ENCODE data around the gene INTS7.

INTS7 gene

DNA sequence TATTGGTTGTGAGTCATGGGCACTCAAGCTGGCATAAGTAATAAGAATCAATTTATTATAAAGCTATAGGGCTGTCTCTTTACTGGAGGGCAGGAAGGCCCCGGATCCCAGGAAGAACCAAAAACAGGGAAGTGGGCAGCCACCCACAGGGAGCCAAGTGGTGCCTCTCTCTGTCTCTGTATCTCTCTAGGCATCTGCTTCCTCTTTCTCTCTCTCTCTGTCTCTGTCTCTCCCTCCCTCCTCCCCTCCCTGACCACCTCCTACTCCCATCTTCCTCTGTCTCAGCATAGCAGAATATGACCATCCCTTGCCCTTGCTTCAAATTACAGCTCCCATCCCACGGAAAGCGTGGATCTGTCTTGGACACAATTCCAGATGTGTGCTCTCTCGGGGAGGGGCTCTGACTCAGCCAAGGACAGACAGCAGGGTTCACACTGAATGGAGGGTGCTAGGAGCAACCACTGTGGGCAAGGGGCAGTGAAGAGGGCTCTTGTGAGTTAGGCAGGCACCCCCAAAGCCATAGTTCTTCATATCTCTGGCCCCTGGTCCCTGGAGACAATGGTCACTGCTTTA lies 124.4 kb downstream of the INTS7 start:
- TF ChIP-seq EP300 (IDR thresholded peaks at IDR 0.05; ENCODE audit: borderline replicate concordance) (no peak), CREB1 (IDR thresholded peaks at IDR 0.05; ENCODE audit: low read depth) (no peak), TEAD4 (IDR thresholded peaks at IDR 0.05) (no peak), YY1 (IDR thresholded peaks at IDR 0.05; ENCODE audit: low read depth) (no peak), RAD21 (IDR thresholded peaks at IDR 0.05; ENCODE audit: low read depth) (no peak), CEBPB (IDR thresholded peaks at IDR 0.05) (no peak), TAF1 (IDR thresholded peaks at IDR 0.05; ENCODE audit: low read depth) (no peak), NFIC (IDR thresholded peaks at IDR 0.05) (no peak), TCF12 (IDR thresholded peaks at IDR 0.05; ENCODE audit: low read depth) (no peak), FOXM1 (IDR thresholded peaks at IDR 0.05; ENCODE audit: borderline replicate concordance, low read depth) (no peak)
- TF ChIP-seq, protein P1, sequence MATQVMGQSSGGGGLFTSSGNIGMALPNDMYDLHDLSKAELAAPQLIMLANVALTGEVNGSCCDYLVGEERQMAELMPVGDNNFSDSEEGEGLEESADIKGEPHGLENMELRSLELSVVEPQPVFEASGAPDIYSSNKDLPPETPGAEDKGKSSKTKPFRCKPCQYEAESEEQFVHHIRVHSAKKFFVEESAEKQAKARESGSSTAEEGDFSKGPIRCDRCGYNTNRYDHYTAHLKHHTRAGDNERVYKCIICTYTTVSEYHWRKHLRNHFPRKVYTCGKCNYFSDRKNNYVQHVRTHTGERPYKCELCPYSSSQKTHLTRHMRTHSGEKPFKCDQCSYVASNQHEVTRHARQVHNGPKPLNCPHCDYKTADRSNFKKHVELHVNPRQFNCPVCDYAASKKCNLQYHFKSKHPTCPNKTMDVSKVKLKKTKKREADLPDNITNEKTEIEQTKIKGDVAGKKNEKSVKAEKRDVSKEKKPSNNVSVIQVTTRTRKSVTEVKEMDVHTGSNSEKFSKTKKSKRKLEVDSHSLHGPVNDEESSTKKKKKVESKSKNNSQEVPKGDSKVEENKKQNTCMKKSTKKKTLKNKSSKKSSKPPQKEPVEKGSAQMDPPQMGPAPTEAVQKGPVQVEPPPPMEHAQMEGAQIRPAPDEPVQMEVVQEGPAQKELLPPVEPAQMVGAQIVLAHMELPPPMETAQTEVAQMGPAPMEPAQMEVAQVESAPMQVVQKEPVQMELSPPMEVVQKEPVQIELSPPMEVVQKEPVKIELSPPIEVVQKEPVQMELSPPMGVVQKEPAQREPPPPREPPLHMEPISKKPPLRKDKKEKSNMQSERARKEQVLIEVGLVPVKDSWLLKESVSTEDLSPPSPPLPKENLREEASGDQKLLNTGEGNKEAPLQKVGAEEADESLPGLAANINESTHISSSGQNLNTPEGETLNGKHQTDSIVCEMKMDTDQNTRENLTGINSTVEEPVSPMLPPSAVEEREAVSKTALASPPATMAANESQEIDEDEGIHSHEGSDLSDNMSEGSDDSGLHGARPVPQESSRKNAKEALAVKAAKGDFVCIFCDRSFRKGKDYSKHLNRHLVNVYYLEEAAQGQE (IDR thresholded peaks at IDR 0.05; ENCODE audit: low read depth): no peak
- TF ChIP-seq, protein P2, sequence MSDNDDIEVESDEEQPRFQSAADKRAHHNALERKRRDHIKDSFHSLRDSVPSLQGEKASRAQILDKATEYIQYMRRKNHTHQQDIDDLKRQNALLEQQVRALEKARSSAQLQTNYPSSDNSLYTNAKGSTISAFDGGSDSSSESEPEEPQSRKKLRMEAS (IDR thresholded peaks at IDR 0.05): no peak

GRCh38 chr1:211910113-211910884 lies 125.1 kb downstream of the INTS7 start:
- TF ChIP-seq NFIC (IDR thresholded peaks at IDR 0.05) (no peak), TCF12 (IDR thresholded peaks at IDR 0.05; ENCODE audit: low read depth) (no peak), YY1 (IDR thresholded peaks at IDR 0.05; ENCODE audit: low read depth) (no peak), TAF1 (IDR thresholded peaks at IDR 0.05; ENCODE audit: low read depth) (no peak)

GRCh38 chr1:211909395-211909794 lies 126.0 kb downstream of the INTS7 start:
- TF ChIP-seq FOXM1 (IDR thresholded peaks at IDR 0.05; ENCODE audit: borderline replicate concordance, low read depth) (no peak), CREB1 (IDR thresholded peaks at IDR 0.05; ENCODE audit: low read depth) (no peak)

- TF ChIP-seq YY1 (IDR thresholded peaks at IDR 0.05; ENCODE audit: low read depth) (no peak), ZBTB7A (IDR thresholded peaks at IDR 0.05; ENCODE audit: low read depth) (no peak), EGR1 (IDR thresholded peaks at IDR 0.05) (no peak), RAD21 (IDR thresholded peaks at IDR 0.05; ENCODE audit: low read depth) (no peak), TAF1 (IDR thresholded peaks at IDR 0.05; ENCODE audit: low read depth) (no peak), EP300 (IDR thresholded peaks at IDR 0.05; ENCODE audit: borderline replicate concordance) (no peak), TCF12 (IDR thresholded peaks at IDR 0.05; ENCODE audit: low read depth) (no peak), CREB1 (IDR thresholded peaks at IDR 0.05; ENCODE audit: low read depth) (no peak), TEAD4 (IDR thresholded peaks at IDR 0.05) (no peak)
- TF ChIP-seq, protein P2 (IDR thresholded peaks at IDR 0.05): no peak
- TF ChIP-seq, protein P1 (IDR thresholded peaks at IDR 0.05; ENCODE audit: low read depth): no peak
Observed at GRCh38 chr1:211908951-211909350, 126.4 kb downstream of the INTS7 start.

GRCh38 chr1:211908453-211908852 lies 126.9 kb downstream of the INTS7 start:
- TF ChIP-seq TEAD4 (IDR thresholded peaks at IDR 0.05) (no peak), EP300 (IDR thresholded peaks at IDR 0.05; ENCODE audit: borderline replicate concordance) (no peak), NFIC (IDR thresholded peaks at IDR 0.05) (no peak), EGR1 (IDR thresholded peaks at IDR 0.05) (no peak), RAD21 (IDR thresholded peaks at IDR 0.05; ENCODE audit: low read depth) (no peak)

DNA sequence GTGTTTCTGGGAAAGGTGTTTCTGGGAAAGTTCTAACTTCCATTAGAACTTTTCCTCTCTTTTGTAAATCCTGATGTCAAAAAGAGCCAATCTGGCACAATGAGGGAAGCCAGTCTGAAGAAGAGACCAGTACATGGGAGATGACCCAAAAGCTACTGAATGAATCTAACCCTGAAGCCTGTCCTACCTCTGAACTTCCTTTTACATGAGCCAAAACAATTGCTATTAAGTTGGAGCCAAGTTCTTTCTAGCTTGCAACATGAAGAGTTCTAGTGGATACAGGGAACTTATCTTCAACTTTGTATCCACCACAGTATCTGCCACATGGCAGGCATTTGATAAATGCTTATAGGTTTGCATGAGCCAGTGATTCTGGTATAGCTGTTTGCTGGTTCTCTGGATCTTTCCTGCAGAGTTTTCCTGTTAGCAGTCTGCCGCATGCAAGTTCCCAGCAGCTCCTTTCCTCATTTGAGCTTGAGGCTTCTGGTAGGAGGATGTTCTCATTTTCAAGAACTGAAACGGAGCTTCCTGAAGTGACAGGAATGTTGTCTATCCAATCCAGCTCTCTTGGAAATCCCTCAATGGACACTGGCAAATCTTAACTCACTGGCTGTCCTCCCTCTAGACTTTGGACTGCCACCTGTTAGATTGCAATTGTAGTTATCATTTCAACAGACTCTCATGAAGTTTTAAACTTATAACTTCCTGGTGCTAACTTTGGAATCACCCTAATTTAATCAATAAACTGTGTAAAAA lies 131.7 kb downstream of the INTS7 start:
- TF ChIP-seq NFIC (IDR thresholded peaks at IDR 0.05): no peak
- no peak for TF ChIP-seq FOXM1 (IDR thresholded peaks at IDR 0.05; ENCODE audit: borderline replicate concordance, low read depth)
- no peak for TF ChIP-seq CEBPB (IDR thresholded peaks at IDR 0.05)
- no peak for TF ChIP-seq EP300 (IDR thresholded peaks at IDR 0.05; ENCODE audit: borderline replicate concordance)
- no peak for TF ChIP-seq YY1 (IDR thresholded peaks at IDR 0.05; ENCODE audit: low read depth)
- TF ChIP-seq, protein P1 (IDR thresholded peaks at IDR 0.05; ENCODE audit: low read depth): no peak
- TF ChIP-seq RAD21 (IDR thresholded peaks at IDR 0.05; ENCODE audit: low read depth): no peak
- TF ChIP-seq, protein P2 (IDR thresholded peaks at IDR 0.05): no peak
- TF ChIP-seq CREB1 (IDR thresholded peaks at IDR 0.05; ENCODE audit: low read depth): no peak
- no peak for TF ChIP-seq TEAD4 (IDR thresholded peaks at IDR 0.05)
- no peak for TF ChIP-seq EGR1 (IDR thresholded peaks at IDR 0.05)
- TF ChIP-seq TAF1 (IDR thresholded peaks at IDR 0.05; ENCODE audit: low read depth): no peak
- TF ChIP-seq TCF12 (IDR thresholded peaks at IDR 0.05; ENCODE audit: low read depth): no peak
